Measurements from ENCODE around the gene COX6A2. TPM values are rescaled to one million over a fixed set of nuclear protein-coding genes. Genes with fewer than 3 reads are reported as not detected.

The COX6A2 gene
- total RNA-seq, result 1,516 TPM
- long read RNA-seq, transcript COX6A2-202 (2 exons, 353 nt), result minor isoform, 78 of 1,284 reads
- long read RNA-seq, transcript COX6A2-201 (3 exons, 440 nt), result major isoform, 1,175 of 1,284 reads
- long read RNA-seq, partial matches to known transcripts, result 21 of 1,284 reads
- long read RNA-seq, other reads (novel, unspliced or antisense), result 10 of 1,284 reads

- peak; percentile 80 for ATAC-seq
- intact Hi-C loops (cut with micrococcal nuclease), result no loop called here
- peak; percentile 81 for DNase-seq
These were observed at the start of gene COX6A2 for GRCh38 chr16:31428279-31428597. Gene COX6A2 (minus strand): TSS chr16:31428360. CDS start chr16:31428325, 35 bp downstream.

- DNase-seq, result no peak
- ATAC-seq, result no peak
- intact Hi-C loops (cut with micrococcal nuclease), result no loop called here
These were observed 49.4 kb upstream of the COX6A2 start for GRCh38 chr16:31477220-31478216.

GRCh38 chr16:31476303-31477219 is 48.4 kb upstream of the COX6A2 start:
- intact Hi-C loops (cut with micrococcal nuclease), result no loop called here
- DNase-seq, result peak; percentile 81
- peak; percentile 19 for ATAC-seq

GRCh38 chr16:31475946-31476302 is 47.8 kb upstream of the COX6A2 start:
- ATAC-seq (no peak), DNase-seq (no peak)
- intact Hi-C loops (cut with micrococcal nuclease), result no loop called here

- intact Hi-C loops (cut with micrococcal nuclease), result no loop called here
- ATAC-seq, result no peak
- DNase-seq, result no peak
These were observed 46.9 kb upstream of the COX6A2 start for GRCh38 chr16:31474773-31475738.

- no peak for DNase-seq
- intact Hi-C loops (cut with micrococcal nuclease), result no loop called here
- ATAC-seq, result no peak
These were observed 46.1 kb upstream of the COX6A2 start for GRCh38 chr16:31474173-31474714.

- ATAC-seq (no peak), DNase-seq (peak; percentile 28)
- intact Hi-C loops (cut with micrococcal nuclease), result no loop called here
These were observed 45.3 kb upstream of the COX6A2 start for GRCh38 chr16:31473264-31473984.

GRCh38 chr16:31472709-31473203 is 44.6 kb upstream of the COX6A2 start:
- ATAC-seq (peak; percentile 90), DNase-seq (peak; percentile 91)
- intact Hi-C loops (cut with micrococcal nuclease), result no loop called here

GRCh38 chr16:31471875-31472708 is 43.9 kb upstream of the COX6A2 start, which contains the start of gene TGFB1I1:
Gene TGFB1I1 (plus strand): TSS chr16:31472152. CDS start chr16:31472189, 37 bp downstream.
- intact Hi-C loops (cut with micrococcal nuclease), result no loop called here
- DNase-seq, result peak; percentile 85
- peak; percentile 77 for ATAC-seq

- intact Hi-C loops (cut with micrococcal nuclease), result no loop called here
- DNase-seq (no peak), ATAC-seq (no peak)
These were observed 43.2 kb upstream of the COX6A2 start for GRCh38 chr16:31471241-31471874.

GRCh38 chr16:31470615-31471014 is 42.5 kb upstream of the COX6A2 start:
- intact Hi-C loops (cut with micrococcal nuclease), result no loop called here
- no peak for ATAC-seq

GRCh38 chr16:31467858-31468257 is 39.7 kb upstream of the COX6A2 start:
- intact Hi-C loops (cut with micrococcal nuclease), result loop anchor here (10.0 kb wide), 1 partner anchor 407 kb away; the partner anchor contains the start of gene ZNF267
- DNase-seq, result no peak

More at GRCh38 chr16:31470615-31471014, 42.5 kb upstream of the COX6A2 start:
- no peak for DNase-seq

GRCh38 chr16:31467151-31467773 is 39.1 kb upstream of the COX6A2 start:
- DNase-seq (no peak), ATAC-seq (no peak)
- intact Hi-C loops (cut with micrococcal nuclease), result loop anchor here (10.0 kb wide), 1 partner anchor 408 kb away; the partner anchor contains the start of gene ZNF267

More at GRCh38 chr16:31467858-31468257, 39.7 kb upstream of the COX6A2 start:
- no peak for ATAC-seq

GRCh38 chr16:31466381-31466841 is 38.3 kb upstream of the COX6A2 start:
- ATAC-seq, result no peak
- no peak for DNase-seq
- intact Hi-C loops (cut with micrococcal nuclease), result loop anchor here (10.0 kb wide), 1 partner anchor 408 kb away; the partner anchor contains the start of gene ZNF267

GRCh38 chr16:31465788-31466370 is 37.7 kb upstream of the COX6A2 start:
- intact Hi-C loops (cut with micrococcal nuclease), result loop anchor here (10.0 kb wide), 1 partner anchor 409 kb away; the partner anchor contains the start of gene ZNF267
- no peak for DNase-seq
- ATAC-seq, result no peak
